HepG2 (cell line): ENCODE data around the gene RPL23. TPM values are rescaled to one million over a fixed set of nuclear protein-coding genes. Genes with fewer than 3 reads are reported as not detected.

Source experiments
- CEBPB ChIP-seq: IDR thresholded peaks from 2 replicates; pipeline ENCODE4 v1.6.1; 2011; ENCODE audit warnings: low read depth, low read length, improper control_type of control experiment, borderline replicate concordance
- CEBPG ChIP-seq: IDR thresholded peaks from 2 replicates; pipeline ENCODE4 v1.6.1; 2016
- E2F1 ChIP-seq: sonication (generic); formaldehyde crosslinking; IDR thresholded peaks from 2 replicates; pipeline ENCODE4 v1.5.0; 2020; ENCODE audit warnings: missing genetic modification reagents
- ELF3 ChIP-seq: IDR thresholded peaks from 2 replicates; pipeline ENCODE4 v1.6.1; 2016; ENCODE audit warnings: missing genetic modification reagents, missing compliant biosample characterization
- HIC2 ChIP-seq: sonication (generic); formaldehyde crosslinking; IDR thresholded peaks from 2 replicates; pipeline ENCODE4 v1.9.0; 2022; ENCODE audit warnings: low read depth, missing genetic modification reagents
- KLF11 ChIP-seq: IDR thresholded peaks from 2 replicates; pipeline ENCODE4 v1.6.1; 2016; ENCODE audit warnings: missing compliant biosample characterization
- PBX3 ChIP-seq: sonication (generic); formaldehyde crosslinking; IDR thresholded peaks from 2 replicates; pipeline ENCODE4 v1.8.1; 2023; ENCODE audit warnings: missing genetic modification reagents, inconsistent platforms, borderline replicate concordance
- RFXANK ChIP-seq: IDR thresholded peaks from 2 replicates; pipeline ENCODE4 v1.6.1; 2016
- TOE1 ChIP-seq: sonication (generic); formaldehyde crosslinking; IDR thresholded peaks from 2 replicates; pipeline ENCODE4 v1.4.0; 2020; ENCODE audit warnings: mild to moderate bottlenecking, missing genetic modification reagents
- TRIM22 ChIP-seq: fragments of 450-650 bp; IDR thresholded peaks from 2 replicates; pipeline ENCODE4 v1.6.1; 2017
- ZBTB26 ChIP-seq: IDR thresholded peaks from 2 replicates; pipeline ENCODE4 v1.6.1; 2016; ENCODE audit warnings: missing compliant biosample characterization, missing genetic modification reagents, borderline replicate concordance
- ZBTB42 ChIP-seq: sonication (generic); formaldehyde crosslinking; IDR thresholded peaks from 2 replicates; pipeline ENCODE4 v1.5.0; 2020; ENCODE audit warnings: mild to moderate bottlenecking, missing genetic modification reagents
- ZBTB7B ChIP-seq: sonication (generic); formaldehyde crosslinking; IDR thresholded peaks from 2 replicates; pipeline ENCODE4 v1.4.0; 2020; ENCODE audit warnings: missing genetic modification reagents
- ZNF276 ChIP-seq: sonication (generic); formaldehyde crosslinking; IDR thresholded peaks from 2 replicates; pipeline ENCODE4 v1.4.0; 2020; ENCODE audit warnings: mild to moderate bottlenecking, low read depth, missing genetic modification reagents
- ZNF414 ChIP-seq: sonication (generic); formaldehyde crosslinking; IDR thresholded peaks from 2 replicates; pipeline ENCODE4 v1.5.0; 2020; ENCODE audit warnings: missing genetic modification reagents
- ZNF777 ChIP-seq: sonication (generic); formaldehyde crosslinking; IDR thresholded peaks from 2 replicates; pipeline ENCODE4 v1.4.0; 2020; ENCODE audit warnings: missing genetic modification reagents
- ZNF788 ChIP-seq: sonication (generic); formaldehyde crosslinking; IDR thresholded peaks from 2 replicates; pipeline ENCODE4 v1.5.0; 2020; ENCODE audit warnings: mild to moderate bottlenecking, missing genetic modification reagents, borderline replicate concordance
- polyA plus RNA-seq, 8 experiments: library from polyadenylated mRNA; depleted of rRNA in 3 of 8; stranded (reverse) in 7 of 8; unstranded in 1 of 8; fragments of >200 nt; fragmentation: Illumina TruSeq in 4 of 8; extraction: Trizol in 4 of 8; gene quantifications; 2 replicates each; pipeline versions ENCODE4 v1.2.1 to v1.2.3, GENCODE V29; 2011 to 2016; ENCODE audit warnings: low read depth in 4 of 8, missing spikeins in 1 of 8, mixed read lengths in 1 of 8; ENCODE audit not compliant: insufficient read depth in 1 of 8
- total RNA-seq, 5 experiments: library from RNA; depleted of rRNA; stranded (reverse); fragments of >200 nt; fragmentation: Illumina TruSeq; extraction: Trizol; gene quantifications; 2 replicates each; pipeline ENCODE4 v1.2.3, GENCODE V29; 2016; ENCODE audit warnings: low read depth in 1 of 5

Gene RPL23
- total and polyA plus RNA-seq, 2 of the 13 experiments (the other 11 are each of a cell fraction or from before 2014, with no cell fraction given), result 2,790 to 4,860 TPM

- peak; percentile 68 for TF ChIP-seq E2F1 (CRISPR knock-in tag)
- peak; percentile 99 for TF ChIP-seq CEBPB
- no peak for TF ChIP-seq RFXANK
- peak; percentile 90; the same call in 1 of the 2 replicates for TF ChIP-seq ZNF788 (CRISPR knock-in tag)
- no peak for TF ChIP-seq TRIM22
- peak; percentile 75 for TF ChIP-seq ZBTB7B (CRISPR knock-in tag)
- peak; percentile 98 for TF ChIP-seq ELF3 (CRISPR knock-in tag)
- TF ChIP-seq ZBTB42 (CRISPR knock-in tag), result peak; percentile 8; the same call in 1 of the 2 replicates
- peak; percentile 69; the same call in 1 of the 2 replicates for TF ChIP-seq ZNF414 (CRISPR knock-in tag)
- peak; percentile 82; the same call in 1 of the 2 replicates for TF ChIP-seq KLF11 (CRISPR knock-in tag)
- peak; percentile 96 for TF ChIP-seq CEBPG
- peak; percentile 81 for TF ChIP-seq ZBTB26
- peak; percentile 88; the same call in 1 of the 2 replicates for TF ChIP-seq PBX3 (CRISPR knock-in tag)
- peak; percentile 89 for TF ChIP-seq ZNF777 (CRISPR knock-in tag)
- TF ChIP-seq ZNF276 (CRISPR knock-in tag), result no peak
- TF ChIP-seq HIC2 (CRISPR knock-in tag), result 0 out of 2 replicates have a peak, but pooled peaks have one; percentile 61
- peak; percentile 86 for TF ChIP-seq TOE1 (CRISPR knock-in tag)
These were observed at the start of gene RPL23 (continued) for GRCh38 chr17:38853292-38854219.
